ENCODE results near the gene GMDS. TPM values are rescaled to one million over a fixed set of nuclear protein-coding genes. Genes with fewer than 3 reads are reported as not detected.

GMDS gene
- total and polyA plus RNA-seq, 7 donors, result 2.8 to 6.6 (median 4.7) TPM

- no peak for ATAC-seq
- DNase-seq, result no peak
- H3K36me3 ChIP-seq (ENCODE audit: insufficient read depth in 1 of 2, low read depth in 1 of 2), result no peaks in the 10 kb centered on the region
- H3K4me3 ChIP-seq, result no peak overlapping the region
- no peak for TF ChIP-seq CTCF (IDR thresholded peaks at IDR 0.05)
- peaks cover 0 to 35% (median 19%) of the 10 kb centered on the region in 3 donors for H3K27me3 ChIP-seq (ENCODE audit: insufficient read depth in 3 of 3, low read length in 2 of 3)
- intact Hi-C loops (cut with DNase I), result loop anchor here in 1 of 2 donors (10.0 kb wide), 1 partner anchor 864 kb away; no protein-coding TSS in a partner anchor
- H3K27ac ChIP-seq, result no peak overlapping the region
- no peaks in the 10 kb centered on the region for H3K9me3 ChIP-seq
- WGBS, 3 donors, result 90 to 92% (median 91%) methylated on average over 5 of the region's 5 CpGs
- no peaks in the 10 kb centered on the region for H3K4me1 ChIP-seq
Observed at GRCh38 chr6:1591243-1591642, 654.2 kb downstream of the GMDS start.

DNA sequence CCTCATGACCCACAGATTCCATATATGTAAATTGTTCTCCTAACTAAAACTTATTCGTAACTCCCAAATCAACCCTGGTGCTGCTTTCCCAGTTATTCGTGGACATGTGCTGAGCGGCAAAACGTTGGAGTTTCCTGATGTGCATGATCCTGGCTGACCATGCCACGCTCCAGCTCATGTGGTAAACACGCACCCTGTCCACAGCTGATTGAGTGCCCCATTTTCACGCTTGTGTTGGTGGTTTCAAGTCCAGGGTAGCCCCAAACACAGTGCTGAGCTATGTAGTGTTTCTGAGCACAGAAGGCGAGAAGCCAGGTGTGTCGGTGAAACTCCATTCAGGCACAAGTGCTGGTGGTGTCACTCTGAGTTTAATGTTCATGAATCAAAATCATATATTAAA is 654.8 kb downstream of the GMDS start:
- WGBS, 3 donors, result 86 to 90% (median 89%) methylated on average over 9 of the region's 9 CpGs
- DNase-seq (no peak), ATAC-seq (no peak)
- Histone ChIP-seq H3K27me3 (ENCODE audit: insufficient read depth in 3 of 3, low read length in 2 of 3) (peaks cover 0 to 30% (median 18%) of the 10 kb centered on the region in 3 donors), H3K36me3 (ENCODE audit: insufficient read depth in 1 of 2, low read depth in 1 of 2) (no peaks in the 10 kb centered on the region), H3K4me1 (no peaks in the 10 kb centered on the region), H3K9me3 (no peaks in the 10 kb centered on the region), H3K4me3 (no peak overlapping the region), H3K27ac (no peak overlapping the region)
- intact Hi-C loops (cut with DNase I), result loop anchor here in 1 of 2 donors (10.0 kb wide), 1 partner anchor 864 kb away; no protein-coding TSS in a partner anchor
- TF ChIP-seq CTCF (IDR thresholded peaks at IDR 0.05), result no peak

GRCh38 chr6:1589208-1589607 is 656.2 kb downstream of the GMDS start:
- H3K4me1 ChIP-seq, result no peaks in the 10 kb centered on the region
- peaks cover 0 to 16% (median 8%) of the 10 kb centered on the region in 3 donors for H3K27me3 ChIP-seq (ENCODE audit: insufficient read depth in 3 of 3, low read length in 2 of 3)
- DNase-seq (no peak), ATAC-seq (no peak)
- intact Hi-C loops (cut with DNase I), result no loop called here
- no peak overlapping the region for H3K27ac ChIP-seq
- WGBS, 3 donors, result 83 to 87% (median 84%) methylated on average over 6 of the region's 6 CpGs
- no peak for TF ChIP-seq CTCF (IDR thresholded peaks at IDR 0.05)
- H3K9me3 ChIP-seq, result no peaks in the 10 kb centered on the region
- no peak overlapping the region for H3K4me3 ChIP-seq
- no peaks in the 10 kb centered on the region for H3K36me3 ChIP-seq (ENCODE audit: insufficient read depth in 1 of 2, low read depth in 1 of 2)

DNA sequence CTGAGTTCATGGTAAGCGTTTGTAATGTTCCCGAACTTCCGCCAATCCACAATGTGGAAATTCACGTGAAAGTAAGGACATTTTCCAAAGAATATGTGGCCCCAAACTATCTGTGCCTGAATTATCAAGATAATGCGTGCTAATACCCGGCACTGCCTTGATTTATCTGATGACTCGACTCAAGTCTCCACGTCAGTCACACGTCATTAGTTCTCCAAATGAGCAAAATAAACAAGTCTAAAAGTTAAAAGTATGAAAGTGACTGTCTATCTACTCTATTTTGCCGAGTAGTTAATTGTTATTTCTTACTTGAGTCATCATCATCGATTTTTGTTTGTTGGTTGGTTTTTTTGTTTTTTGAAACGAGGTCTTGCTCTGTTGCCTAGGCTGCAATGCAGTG is 657.4 kb downstream of the GMDS start:
- DNase-seq (no peak), ATAC-seq (no peak)
- 89 to 90% (median 90%) methylated on average over 12 of the region's 12 CpGs for WGBS, 3 donors
- no peaks in the 10 kb centered on the region for H3K4me1 ChIP-seq
- peaks cover 0 to 7% (median 2%) of the 10 kb centered on the region in 3 donors for H3K27me3 ChIP-seq (ENCODE audit: insufficient read depth in 3 of 3, low read length in 2 of 3)
- H3K9me3 ChIP-seq, result no peaks in the 10 kb centered on the region
- no peak overlapping the region for H3K27ac ChIP-seq
- intact Hi-C loops (cut with DNase I), result no loop called here
- TF ChIP-seq CTCF (IDR thresholded peaks at IDR 0.05), result no peak
- no peak overlapping the region for H3K4me3 ChIP-seq
- no peaks in the 10 kb centered on the region for H3K36me3 ChIP-seq (ENCODE audit: insufficient read depth in 1 of 2, low read depth in 1 of 2)

GRCh38 chr6:1587546-1587945 is 657.9 kb downstream of the GMDS start:
- ATAC-seq (no peak), DNase-seq (no peak)
- WGBS, 3 donors, result 77 to 81% (median 78%) methylated on average over 7 of the region's 7 CpGs
- H3K9me3 ChIP-seq, result no peaks in the 10 kb centered on the region
- TF ChIP-seq CTCF (IDR thresholded peaks at IDR 0.05), result no peak
- H3K4me3 ChIP-seq, result no peak overlapping the region
- no peaks in the 10 kb centered on the region for H3K4me1 ChIP-seq
- H3K27me3 ChIP-seq (ENCODE audit: insufficient read depth in 3 of 3, low read length in 2 of 3), result peaks cover 0 to 3% (median 0%) of the 10 kb centered on the region in 3 donors
- H3K27ac ChIP-seq, result no peak overlapping the region
- no peaks in the 10 kb centered on the region for H3K36me3 ChIP-seq (ENCODE audit: insufficient read depth in 1 of 2, low read depth in 1 of 2)
- intact Hi-C loops (cut with DNase I), result no loop called here

All from psoas muscle (tissue), 8 donors.